ENCODE measurements around the gene SLC5A9. TPM values are rescaled to one million over a fixed set of nuclear protein-coding genes. Genes with fewer than 3 reads are reported as not detected.

The SLC5A9 gene
- total and polyA plus RNA-seq, 2 of the 13 experiments (the other 11 are each of a cell fraction or from before 2014, with no cell fraction given): 42.0 to 65.0 TPM

DNA sequence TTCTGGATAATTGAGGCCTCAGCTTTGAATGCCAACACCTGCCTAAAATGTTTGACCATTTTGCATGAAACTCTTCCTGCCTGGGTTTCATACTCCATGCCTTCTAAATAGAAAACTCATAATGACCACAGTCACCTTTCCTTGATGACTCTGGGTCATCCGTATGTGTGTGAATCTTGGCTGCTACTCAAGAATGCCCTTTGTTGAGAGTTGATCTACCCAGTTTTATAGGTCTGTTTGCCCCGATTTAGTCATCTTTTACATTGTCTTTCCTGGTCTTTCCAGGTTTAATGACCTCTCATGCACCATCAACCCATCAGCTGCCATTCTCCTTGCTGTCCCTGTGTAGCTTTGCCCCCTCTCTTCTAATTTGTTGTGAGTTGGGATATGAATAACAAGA, 2.7 kb upstream of the SLC5A9 start:
- POLR2A ChIA-PET: no interaction called here
- no peaks in the 10 kb centered on the region for H3K9me3 ChIP-seq (ENCODE audit: low read length)
- no peak overlapping the region for H3K9ac ChIP-seq (ENCODE audit: insufficient read depth, low read depth, low read length)
- no TSS peak for BruUV-seq (replicated peaks)
- CTCF ChIA-PET (ENCODE audit: low intra/inter-chr PET ratio, low total read pairs): no interaction called here
- DNase-seq (ENCODE audit: low spot score): no peak
- no peaks in the 10 kb centered on the region for H3K36me3 ChIP-seq (replicated peaks in 1 of 2; ENCODE audit: control insufficient read depth in 1 of 2, insufficient read depth in 2 of 2, low read length in 2 of 2)
- intact Hi-C loops (cut with micrococcal nuclease; ENCODE audit: unreplicated experiment): no loop called here
- no peak overlapping the region for H2AFZ ChIP-seq (ENCODE audit: low read length)
- H3K4me1 ChIP-seq (ENCODE audit: insufficient read depth, low read length): peaks cover 65% of the 10 kb centered on the region
- in situ Hi-C loops (cut with HindIII; ENCODE audit: extremely low pct_ligation_motif_present, low pct_unique_long_range_greater_than_20kb): no loop called here
- 59% methylated on average over 2 of the region's 2 CpGs for WGBS (ENCODE audit: low lambda C conversion rate)
- TF ChIP-seq FOXK1 (CRISPR knock-in tag; IDR thresholded peaks at IDR 0.05; ENCODE audit: borderline replicate concordance, low read depth) (no peak), IRX3 (CRISPR knock-in tag; IDR thresholded peaks at IDR 0.05; ENCODE audit: borderline replicate concordance, low read depth) (no peak), ONECUT2 (CRISPR knock-in tag; IDR thresholded peaks at IDR 0.05) (no peak), ZNF101 (CRISPR knock-in tag; IDR thresholded peaks at IDR 0.05; ENCODE audit: borderline replicate concordance, low read depth) (no peak), ZNF589 (CRISPR knock-in tag; conservative IDR thresholded peaks at IDR 0.05) (no peak), CHD2 (IDR thresholded peaks at IDR 0.05; ENCODE audit: low read depth, low read length) (no peak), FOXA3 (CRISPR knock-in tag; IDR thresholded peaks at IDR 0.05) (no peak), SOX5 (CRISPR knock-in tag; IDR thresholded peaks at IDR 0.05; ENCODE audit: borderline replicate concordance) (no peak), JUNB (CRISPR knock-in tag; IDR thresholded peaks at IDR 0.05; ENCODE audit: borderline replicate concordance) (no peak), NFE2 (CRISPR knock-in tag; IDR thresholded peaks at IDR 0.05) (no peak), ZNF292 (CRISPR knock-in tag; IDR thresholded peaks at IDR 0.05; ENCODE audit: borderline replicate concordance, low read depth) (no peak), ARNT (IDR thresholded peaks at IDR 0.05) (no peak), PHF21A (CRISPR knock-in tag; IDR thresholded peaks at IDR 0.05) (no peak)
- TF ChIP-seq, protein P1, sequence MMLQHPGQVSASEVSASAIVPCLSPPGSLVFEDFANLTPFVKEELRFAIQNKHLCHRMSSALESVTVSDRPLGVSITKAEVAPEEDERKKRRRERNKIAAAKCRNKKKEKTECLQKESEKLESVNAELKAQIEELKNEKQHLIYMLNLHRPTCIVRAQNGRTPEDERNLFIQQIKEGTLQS (CRISPR knock-in tag; IDR thresholded peaks at IDR 0.05): no peak
- no peak for FAIRE-seq
- H3K4me2 ChIP-seq (ENCODE audit: low read depth, low read length): no peak overlapping the region
- H3K27ac ChIP-seq (ENCODE audit: extremely low read length, insufficient read depth, low read length): no peak overlapping the region
- no peak for ATAC-seq
- H3K27me3 ChIP-seq (ENCODE audit: control insufficient read depth in 1 of 2, insufficient read depth in 2 of 2, low read length in 2 of 2): peaks cover 0 to 4% of the 10 kb centered on the region in 2 experiments; a peak in 1 of 5 replicates
- H3K79me2 ChIP-seq (ENCODE audit: insufficient read depth, low read length): peaks cover 14% of the 10 kb centered on the region
- H3K4me3 ChIP-seq (replicated peaks in 1 of 3; ENCODE audit: insufficient read depth in 1 of 3, low read depth in 2 of 3, low read length in 3 of 3): no peak overlapping the region
- no peaks in the 10 kb centered on the region for H4K20me1 ChIP-seq (ENCODE audit: insufficient read depth, low read length)
